Stimulated activated CD4-positive, alpha-beta T cell treated with anti-CD3 and anti-CD28 coated beads, Interleukin-2, amount 100 ng/mL, for 4 hours (primary cell): ENCODE data around the gene SNIP1.
"Not testable (repeated sequence)": the region's sequence is repeated elsewhere in the genome, so short reads cannot be mapped to it uniquely, and the experiment has no call there.

Source experiments
- DNase-seq: peaks from one replicate; pipeline ENCODE4 v3.0.0-alpha.2; 2020; ENCODE audit warnings: low read depth

Gene SNIP1

DNA sequence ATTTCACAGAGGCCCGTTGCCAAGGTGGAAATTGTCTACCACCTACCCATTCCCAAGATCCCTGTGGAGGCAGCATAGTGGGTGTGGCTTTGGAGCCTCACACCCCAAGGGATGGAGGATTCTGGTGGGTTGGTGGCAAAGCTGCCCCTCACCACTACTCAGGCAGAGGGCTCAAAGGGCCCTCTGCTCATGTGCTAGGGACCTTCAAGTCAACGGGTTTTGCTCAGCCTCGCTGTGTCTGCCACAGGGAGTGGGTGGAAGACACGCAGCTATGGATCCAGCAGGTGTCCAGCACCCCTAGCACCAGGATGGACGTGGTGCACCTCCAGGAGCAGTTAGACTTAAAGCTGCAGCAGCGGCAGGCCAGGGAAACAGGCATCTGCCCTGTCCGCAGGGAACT, 5.0 kb upstream of the SNIP1 start:
- no peak for DNase-seq

DNA sequence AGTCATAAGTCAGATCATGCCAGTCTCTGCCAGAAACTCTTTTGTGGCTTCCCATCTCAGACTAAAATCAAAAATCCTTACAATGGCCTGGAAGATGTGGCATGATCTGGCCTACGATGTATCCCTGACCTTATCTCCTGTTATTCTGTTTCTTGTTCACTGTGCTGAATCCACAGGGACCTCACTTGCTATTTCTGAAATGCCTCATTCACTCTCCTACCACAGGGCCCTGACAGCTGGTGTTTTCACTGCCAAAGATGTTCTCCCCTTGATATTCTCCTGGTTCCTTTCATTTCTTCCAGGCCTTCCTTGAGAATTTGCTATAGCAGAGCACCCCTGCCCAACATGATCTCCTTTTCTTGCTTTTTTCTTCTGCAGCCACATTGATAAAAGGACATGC, 4.3 kb upstream of the SNIP1 start:
- DNase-seq = no peak

DNA sequence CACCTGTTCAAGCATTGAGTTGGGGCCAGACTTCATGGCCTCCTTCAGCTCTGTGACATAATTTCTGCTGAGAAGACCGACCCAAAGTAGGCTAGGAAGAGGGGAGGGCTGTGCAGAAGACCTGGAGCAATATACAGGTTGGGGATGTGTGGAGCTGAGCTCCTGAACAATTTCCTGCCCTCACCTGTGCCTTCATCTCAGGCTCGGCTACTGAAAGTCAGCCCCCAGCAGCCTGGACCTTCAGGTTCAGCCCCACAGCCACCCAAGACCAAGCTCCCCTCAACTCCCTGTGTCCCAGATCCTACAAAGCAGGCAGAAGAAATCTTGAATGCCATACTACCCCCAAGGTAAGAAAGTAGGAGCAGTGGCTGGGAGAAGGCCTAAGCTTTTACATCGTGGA, 3.3 kb upstream of the SNIP1 start:
- no peak for DNase-seq

DNA sequence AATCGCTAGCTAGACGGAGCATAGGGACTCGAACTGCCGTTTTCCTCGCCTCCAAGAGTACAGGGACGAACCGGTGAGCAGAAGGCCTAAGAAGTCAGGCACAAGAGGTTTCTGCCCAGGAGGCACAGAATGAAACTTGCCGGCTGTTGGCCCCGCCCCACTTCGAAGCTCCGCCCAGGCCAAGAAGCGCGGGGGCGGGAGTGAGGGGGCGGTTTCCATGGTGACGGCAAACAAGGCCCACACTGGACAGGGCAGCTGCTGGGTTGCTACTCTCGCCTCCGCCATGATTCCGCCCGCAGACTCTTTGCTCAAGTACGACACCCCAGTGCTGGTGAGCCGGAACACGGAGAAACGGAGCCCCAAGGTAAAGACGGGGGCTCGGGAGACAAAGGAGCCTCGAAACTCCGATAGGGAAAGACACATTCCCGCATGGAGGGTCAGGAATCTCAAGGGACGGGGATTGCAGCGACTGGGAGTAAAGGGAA, 2.7 kb upstream of the SNIP1 start, which contains the start of gene DNALI1:
DNALI1 (plus strand) TSS at position 229 of the 485 bp plus-strand sequence; CDS start at position 284, 55 bp downstream.
- no peak for DNase-seq

DNA sequence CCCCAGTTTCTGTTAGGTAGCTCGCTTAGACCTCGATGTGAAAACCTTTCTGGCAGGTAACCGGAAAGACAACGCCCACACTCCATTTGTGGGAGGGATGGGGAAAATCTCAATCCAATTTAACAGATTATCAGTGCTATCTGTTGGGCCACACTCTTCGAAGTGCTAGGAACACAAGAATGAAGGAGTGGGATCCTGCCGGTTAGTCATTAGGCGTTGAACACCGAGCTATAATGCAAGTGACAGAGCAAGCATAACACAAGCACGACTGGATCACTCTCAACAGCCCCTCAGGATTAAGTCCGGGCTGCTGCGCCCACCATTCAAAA, 531 bp downstream of the SNIP1 start:
- no peak for DNase-seq

DNA sequence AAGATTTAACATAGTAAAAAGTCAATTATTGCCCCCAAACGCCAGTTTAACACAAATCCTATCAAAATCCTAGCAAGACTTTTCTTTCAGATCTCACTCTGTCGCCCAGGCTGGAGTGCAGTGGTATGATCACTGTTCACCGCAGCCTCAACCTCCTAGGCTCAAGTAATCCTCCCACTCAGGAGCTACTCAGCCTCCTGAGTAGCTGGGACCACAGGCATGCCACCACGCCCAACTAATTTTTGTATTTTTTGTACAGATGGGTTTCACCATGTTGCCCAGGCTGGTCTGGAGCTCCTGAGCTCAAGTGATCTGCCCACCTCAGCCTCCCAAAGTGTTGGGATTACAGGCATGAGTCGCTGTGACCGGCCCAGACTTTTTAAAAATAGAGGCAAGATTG, 4.8 kb downstream of the SNIP1 start:
- no peak for DNase-seq

DNA sequence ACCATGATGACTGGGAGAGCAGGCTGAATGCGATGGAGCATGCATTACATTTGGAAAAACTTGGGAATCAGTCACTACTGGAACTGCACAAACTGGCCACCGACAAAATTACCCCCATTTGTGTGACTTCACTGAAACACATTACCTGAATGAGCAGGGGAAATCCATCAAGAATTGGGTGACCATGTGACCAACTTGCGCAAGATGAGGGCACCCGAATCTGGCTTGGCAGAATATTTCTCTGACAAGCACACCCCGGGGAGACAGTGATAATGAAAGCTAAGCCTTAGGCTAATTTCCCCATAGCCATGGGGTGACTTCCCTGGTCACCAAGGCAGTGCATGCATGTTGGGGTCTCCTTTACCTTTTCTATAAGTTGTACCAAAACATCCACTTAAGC, 9.1 kb downstream of the SNIP1 start:
- DNase-seq = no peak

DNA sequence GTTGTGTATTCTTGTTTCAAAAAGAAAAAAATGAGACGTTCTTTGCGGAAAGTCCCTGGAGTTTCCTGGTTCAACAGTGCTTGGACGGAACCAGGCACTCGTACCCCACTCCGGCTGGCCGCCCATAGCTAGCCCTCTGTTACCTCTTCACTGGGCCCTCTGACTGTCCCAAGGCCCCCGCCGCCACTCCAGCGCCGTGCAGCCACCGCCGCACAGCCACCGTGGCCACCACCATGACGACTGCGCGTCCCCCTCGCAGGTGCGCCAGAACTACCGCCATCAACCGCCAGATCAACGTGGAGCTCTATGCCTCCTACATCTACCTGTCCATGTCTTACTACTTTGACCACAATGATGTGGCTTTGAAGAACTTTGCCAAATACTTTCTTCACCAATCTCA, 9.6 kb downstream of the SNIP1 start:
- DNase-seq = no peak

DNA sequence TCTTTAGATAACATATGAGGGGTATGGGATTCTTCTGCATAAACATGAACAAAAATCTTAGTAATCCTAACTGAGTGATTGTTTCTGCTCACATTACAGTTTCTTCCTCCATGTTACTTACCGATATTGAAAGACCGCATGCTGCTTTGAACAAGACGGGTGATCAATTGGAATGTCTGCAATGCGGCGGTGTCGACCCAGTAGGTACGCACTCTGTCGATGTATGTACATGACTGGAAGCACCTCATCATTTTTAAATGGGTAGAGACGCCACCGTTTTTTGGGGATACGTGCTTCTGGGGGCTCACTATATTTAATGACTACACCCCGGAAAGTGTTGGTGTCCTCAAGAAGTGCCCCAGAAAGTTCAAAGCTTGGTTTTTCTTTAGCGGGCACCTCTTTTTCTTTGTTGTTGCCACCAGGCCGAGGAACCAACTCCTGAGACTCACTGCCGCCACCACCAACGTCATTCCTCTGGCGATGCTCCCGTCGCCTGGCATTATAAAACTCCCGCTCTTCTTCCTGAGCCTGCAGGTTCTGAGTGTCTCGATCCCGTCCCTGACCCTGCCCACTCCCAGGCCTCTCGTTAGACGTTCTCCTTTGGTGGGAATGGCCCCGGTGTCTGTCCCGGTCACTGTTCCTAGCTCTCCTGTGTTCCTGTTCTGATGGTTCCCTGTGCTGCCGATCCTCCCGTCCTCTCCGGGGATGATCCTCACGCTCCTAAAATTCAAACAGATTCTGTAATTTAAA, 13.9 kb downstream of the SNIP1 start:
- no peak for DNase-seq

DNA sequence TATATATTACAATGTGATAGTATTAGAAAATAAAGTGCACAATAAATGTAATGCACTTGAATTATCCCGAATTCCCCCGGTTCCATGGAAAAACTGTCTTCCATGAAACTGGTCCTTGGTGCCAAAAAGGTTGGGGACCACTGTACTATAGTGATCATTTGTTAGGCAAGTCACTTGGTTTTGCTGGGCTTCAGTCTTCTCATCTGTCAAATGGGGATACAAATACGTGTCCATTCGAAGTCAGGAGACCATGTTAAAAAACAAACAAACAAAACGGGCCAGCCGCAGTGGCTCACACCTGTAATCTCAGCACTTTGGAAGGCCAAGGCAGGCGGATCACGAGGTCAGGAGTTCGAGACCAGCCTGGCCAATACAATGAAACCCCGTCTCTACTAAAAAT, 14.9 kb downstream of the SNIP1 start:
- not testable (repeated sequence) for DNase-seq

DNA sequence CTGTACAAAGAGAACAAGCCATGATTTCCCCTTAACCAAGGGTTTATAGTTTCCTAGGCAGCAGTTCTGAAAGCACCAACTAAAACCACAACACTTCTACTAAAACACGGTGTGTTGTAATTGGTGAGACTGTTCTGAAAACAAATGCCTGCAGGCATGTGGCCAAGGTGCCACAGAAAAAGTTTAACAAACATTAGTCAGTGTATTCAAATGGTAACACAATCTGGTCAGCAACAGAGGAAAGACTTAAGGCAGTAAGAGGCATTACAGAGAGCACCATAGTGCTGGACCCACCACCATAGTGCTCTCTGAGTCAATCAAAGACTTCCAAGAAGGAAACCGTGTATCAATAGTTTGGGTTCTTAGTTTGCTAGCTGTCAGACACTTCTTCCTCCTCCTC, 16.7 kb downstream of the SNIP1 start:
- DNase-seq = no peak

DNA sequence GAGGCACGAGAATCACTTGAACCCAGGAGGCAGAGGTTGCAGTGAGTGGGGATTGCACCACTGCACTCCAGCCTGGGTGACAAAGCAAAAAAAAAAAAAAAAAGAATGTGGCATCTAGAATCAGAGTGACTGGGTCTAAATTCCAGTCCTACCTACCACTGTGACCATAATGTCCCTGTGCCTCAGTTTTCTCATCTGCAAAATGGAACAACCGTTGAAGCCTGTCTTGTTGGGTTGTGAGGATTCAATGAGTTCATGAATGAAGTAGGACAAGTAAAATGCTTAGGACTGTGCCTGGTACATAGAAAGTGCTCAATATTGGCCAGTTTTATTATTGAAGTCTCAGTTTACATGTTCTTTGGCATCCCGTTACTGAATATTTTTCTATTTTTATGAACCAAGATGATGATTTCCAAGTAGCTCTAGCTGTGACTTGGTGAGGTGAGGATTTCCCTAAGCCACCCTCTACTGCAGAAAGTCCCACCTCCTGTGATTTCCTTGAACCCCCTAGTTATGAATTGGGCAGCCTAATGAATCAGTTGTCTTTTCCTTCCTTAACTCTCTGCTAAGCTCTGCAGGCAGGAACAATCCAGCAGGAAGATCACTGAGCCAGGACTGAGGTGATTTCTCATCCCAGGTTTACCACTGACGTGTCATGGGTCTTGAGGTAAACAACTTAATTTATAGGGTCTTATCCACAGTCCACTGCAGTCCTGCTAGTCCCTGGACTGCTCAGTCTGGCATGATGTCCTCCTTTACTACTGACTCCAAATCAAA, 20.6 kb downstream of the SNIP1 start:
- DNase-seq = no peak

DNA sequence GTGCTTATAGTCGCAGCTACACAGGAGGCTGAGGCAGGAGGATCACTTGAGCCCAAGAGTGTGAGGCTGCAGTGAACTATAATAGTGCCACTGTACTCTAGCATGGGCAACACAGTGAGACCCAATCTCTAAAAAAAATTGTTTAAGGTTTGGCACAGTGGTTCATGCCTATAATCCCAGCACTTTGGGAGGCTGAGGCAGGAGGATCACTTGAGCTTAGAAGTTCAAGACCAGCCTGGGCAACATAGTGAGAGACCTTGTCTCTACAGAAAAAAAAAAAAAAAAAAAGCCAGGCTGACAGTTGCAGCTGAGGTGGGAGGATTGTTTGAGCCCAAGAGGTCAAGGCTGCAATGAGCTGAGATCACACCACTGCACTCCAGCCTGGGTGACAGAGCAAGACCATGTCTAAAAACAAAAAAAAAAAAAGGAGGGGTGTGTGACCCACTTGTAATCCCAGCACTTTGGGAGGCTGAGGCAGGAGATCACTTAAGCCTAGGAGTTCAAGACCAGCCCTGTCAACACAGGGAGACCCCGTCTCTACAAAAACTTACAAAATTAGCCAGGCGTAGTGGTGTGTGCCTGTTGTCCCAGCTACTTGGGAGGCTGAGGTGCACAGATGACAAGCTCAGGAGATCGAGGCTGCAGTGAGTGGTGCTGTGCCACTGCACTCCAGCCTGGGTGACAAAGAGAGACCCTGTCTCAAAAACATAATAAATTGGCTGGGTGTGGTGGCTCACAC, 21.5 kb downstream of the SNIP1 start:
- not testable (repeated sequence) for DNase-seq

DNA sequence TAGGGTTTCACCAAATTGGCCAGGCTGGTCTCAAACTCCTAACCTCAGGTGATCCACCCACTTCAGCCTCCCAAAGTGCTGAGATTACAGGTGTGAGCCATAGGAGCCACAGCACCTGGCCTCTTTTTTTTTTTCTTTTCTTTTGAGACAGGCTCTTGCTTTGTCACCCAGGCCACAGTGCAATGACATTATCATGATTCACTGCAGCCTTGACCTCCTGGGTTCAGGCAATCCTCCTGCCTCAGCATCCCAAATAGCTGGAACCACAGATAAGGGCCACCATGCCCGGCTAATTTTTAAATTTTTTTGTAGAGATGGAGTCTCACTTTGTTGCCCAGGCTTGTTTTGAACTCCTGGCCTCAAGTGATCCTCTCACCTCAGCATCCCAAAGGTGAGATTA, 24.2 kb downstream of the SNIP1 start:
- DNase-seq = not testable (repeated sequence)

DNA sequence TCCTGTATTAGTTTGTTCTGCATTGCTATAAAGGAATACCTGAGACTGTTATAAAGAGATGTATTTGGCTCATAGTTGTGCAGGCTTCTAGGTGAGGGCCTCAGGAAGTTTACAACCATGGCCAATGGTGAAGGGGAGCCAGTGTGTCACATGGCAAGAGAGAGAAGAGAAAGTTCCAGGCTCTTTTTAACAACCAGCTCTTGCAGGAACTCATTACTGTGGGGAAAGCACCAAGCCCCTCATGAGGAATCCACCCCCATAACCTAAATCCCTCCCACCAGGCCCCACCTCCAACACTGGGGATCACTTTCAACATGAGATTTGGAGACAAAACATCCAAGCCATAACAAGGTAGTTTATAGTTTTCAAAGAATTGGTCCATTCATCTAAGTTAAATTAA, 34.5 kb downstream of the SNIP1 start:
- no peak for DNase-seq

DNA sequence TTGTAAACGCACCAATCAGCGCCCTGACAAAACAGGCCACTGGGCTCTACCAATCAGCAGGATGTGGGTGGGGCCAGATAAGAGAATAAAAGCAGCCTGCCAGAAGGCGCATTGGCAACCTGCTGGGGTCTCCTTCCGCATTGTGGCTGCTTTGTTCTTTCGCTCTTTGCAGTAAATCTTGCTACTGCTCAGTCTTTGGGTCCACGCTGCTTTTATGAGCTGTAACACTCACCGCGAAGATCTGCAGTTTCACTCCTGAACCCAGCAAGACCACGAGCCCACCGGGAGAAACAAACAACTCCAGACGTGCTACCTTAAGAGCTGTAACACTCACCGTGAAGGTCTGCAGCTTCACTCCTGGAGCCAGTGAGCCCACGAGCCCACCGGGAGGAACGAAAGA, 35.2 kb downstream of the SNIP1 start:
- DNase-seq = peak; percentile 29

DNA sequence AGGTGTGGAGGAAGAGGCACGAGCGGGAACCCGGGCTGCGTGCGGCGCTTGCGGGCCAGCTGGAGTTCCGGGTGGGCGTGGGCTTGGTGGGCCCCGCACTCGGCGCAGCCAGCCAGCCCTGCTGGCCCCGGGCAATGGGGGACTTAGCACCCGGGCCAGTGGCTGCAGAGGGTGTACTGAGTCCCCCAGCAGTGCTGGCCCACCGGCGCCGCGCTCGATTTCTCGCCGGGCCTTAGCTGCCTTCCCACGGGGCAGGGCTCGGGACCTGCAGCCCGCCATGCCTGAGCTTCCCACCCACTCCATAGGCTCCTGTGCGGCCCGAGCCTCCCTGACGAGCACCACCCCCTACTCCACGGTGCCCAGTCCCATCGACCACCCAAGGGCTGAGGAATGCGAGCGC, 35.9 kb downstream of the SNIP1 start:
- not testable (repeated sequence) for DNase-seq

DNA sequence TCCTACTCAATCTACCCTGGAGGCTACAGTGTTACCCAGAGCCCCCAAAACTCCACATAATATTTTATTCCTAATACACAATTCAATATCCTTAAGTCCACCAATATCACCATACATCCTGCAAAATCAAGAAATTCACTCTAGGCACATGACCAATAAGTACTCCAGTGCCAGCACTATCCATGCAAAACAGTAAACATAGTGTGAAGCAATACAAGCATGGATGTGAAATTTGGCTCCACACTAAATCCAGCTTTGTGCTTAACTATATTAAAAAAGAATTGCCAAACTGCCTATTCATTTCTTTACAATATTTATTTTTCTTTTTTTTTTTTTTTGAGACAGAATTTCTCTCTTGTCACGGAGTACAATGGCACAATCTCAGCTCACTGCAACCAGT, 36.5 kb downstream of the SNIP1 start:
- no peak for DNase-seq

DNA sequence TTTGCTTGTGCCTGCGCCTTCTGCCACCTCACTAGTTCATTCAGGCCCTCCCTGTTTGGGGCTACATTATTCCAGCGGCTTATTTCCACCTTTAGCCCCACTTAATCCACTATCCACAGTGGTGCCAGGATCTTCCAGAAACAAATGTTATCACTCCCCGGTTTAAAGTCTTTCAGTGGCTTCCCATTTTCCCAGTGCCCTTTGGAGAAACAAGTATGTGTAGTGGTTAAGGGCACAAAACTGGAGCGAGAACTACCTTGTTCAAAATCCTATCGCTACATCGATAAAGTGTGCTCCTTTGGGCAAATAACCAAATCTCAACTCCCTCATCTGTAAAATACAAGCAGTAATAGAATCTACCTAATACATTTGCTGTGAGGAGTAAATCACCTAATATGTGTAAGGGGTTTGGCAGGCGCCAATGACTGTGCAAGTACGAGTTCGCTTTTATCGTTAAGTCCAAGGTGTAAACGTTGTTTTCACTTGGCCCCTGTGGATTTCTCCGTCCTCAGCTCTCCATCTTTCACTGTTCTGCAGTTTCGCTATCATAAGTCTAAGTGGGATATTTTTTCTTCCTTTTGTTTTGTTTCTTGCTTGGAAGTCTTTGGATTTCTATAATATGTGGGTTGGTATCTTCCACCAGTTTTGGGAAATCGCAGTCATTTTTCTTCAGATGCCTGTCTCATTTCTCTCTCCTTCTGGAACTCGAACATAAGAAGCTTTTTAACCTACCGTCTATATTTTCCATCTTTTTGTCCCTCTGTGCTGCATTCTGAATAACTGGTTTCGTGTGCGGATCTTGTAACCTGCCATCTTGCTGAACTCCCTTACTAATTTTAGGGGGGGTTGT, 38.7 kb downstream of the SNIP1 start:
- DNase-seq = no peak

DNA sequence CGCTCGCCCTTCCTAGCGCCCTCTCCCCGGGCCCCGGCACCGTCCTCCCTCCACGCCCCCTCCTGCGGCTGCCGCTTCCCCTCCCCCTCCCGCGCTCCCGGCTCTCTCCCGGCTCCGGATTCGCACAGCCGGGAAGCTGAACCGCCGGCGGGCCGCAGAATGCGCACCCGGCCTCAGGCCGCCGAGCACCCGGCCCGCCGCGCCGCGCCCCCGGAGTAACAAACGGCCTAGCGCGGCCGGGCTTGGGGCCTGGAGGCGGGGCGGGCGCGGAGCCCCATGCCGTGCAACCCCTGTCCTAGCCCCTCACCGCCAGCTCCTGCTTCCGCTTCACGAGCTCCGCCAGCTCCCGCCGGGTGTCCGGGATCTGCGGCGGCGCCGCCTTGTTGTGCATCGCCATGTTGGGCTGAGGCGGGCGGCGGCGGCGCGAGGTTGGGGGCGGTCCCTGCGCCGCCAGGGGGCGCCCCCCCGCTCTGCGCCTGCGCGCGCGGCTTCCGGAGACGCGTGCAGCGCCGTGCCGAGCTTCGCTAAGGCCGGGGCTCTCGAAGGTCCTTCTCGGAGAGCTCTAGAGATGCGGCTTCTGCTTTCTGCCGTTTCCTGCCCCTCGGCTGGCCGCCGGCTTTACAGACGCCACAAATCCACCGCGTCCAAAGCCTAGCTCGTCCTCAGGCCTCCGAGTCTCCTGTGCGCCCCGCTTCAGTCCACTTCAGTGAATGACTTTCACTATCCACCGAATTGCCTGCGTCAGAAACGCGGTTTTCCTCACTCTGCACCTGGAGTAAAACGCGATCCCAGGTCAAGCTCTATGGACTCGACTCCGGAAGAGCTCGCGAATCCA, 39.5 kb downstream of the SNIP1 start, which contains the start of gene MEAF6:
MEAF6 (minus strand) TSS at position 417 of the 835 bp plus-strand sequence; CDS start at position 397, 20 bp downstream.
- DNase-seq = peak; percentile 69
